Lung (tissue), 12 donors: Measurements from ENCODE around the gene PRX. TPM values are rescaled to one million over a fixed set of nuclear protein-coding genes. Genes with fewer than 3 reads are reported as not detected.

Experiments
- ATAC-seq: fragments of 200-7000 bp; cut with Tn5 transposase; one replicate; pipeline ENCODE4 v1.9.1; 2020; ENCODE audit warnings: moderate number of reproducible peaks; ENCODE audit not compliant: insufficient read depth, low FRiP score
- DNase-seq, 3 donors: peaks; one replicate each; pipeline ENCODE4 v3.0.0-alpha.2; 2013 to 2017
- H3K27ac ChIP-seq, 2 donors: one replicate each; pipeline ENCODE4 v1.5.1; 2013; ENCODE audit warnings: mild to moderate bottlenecking in 2 of 2, moderate library complexity in 2 of 2, control low read depth in 1 of 2, inconsistent platforms in 1 of 2, low read depth in 1 of 2, low read length in 1 of 2
- H3K27me3 ChIP-seq, 3 donors: one replicate each; pipeline ENCODE4 v1.5.1; 2013; ENCODE audit warnings: low read length in 2 of 3; ENCODE audit not compliant: control insufficient read depth in 3 of 3, insufficient read depth in 3 of 3
- H3K36me3 ChIP-seq, 4 donors: one replicate each; pipeline ENCODE4 v1.5.1; 2013; ENCODE audit warnings: low read length in 4 of 4, mild to moderate bottlenecking in 1 of 4, moderate library complexity in 1 of 4; ENCODE audit not compliant: control insufficient read depth in 4 of 4, insufficient read depth in 4 of 4
- H3K4me1 ChIP-seq, 5 donors: one replicate each; pipeline ENCODE4 v1.5.1; 2013; ENCODE audit warnings: low read length in 5 of 5, mild to moderate bottlenecking in 2 of 5, moderate library complexity in 1 of 5; ENCODE audit not compliant: control insufficient read depth in 5 of 5, insufficient read depth in 5 of 5
- H3K4me3 ChIP-seq: one replicate; pipeline ENCODE4 v1.5.1; 2013; ENCODE audit warnings: mild to moderate bottlenecking, control low read depth, moderate library complexity
- H3K9ac ChIP-seq, 2 donors: one replicate each; pipeline ENCODE4 v1.5.1; 2013; ENCODE audit warnings: low read length in 2 of 2, control low read depth in 1 of 2; ENCODE audit not compliant: insufficient read depth in 1 of 2
- H3K9me3 ChIP-seq, 4 donors: one replicate each; pipeline ENCODE4 v1.5.1; 2013; ENCODE audit warnings: low read length in 3 of 4, mild to moderate bottlenecking in 1 of 4, moderate library complexity in 1 of 4; ENCODE audit not compliant: control insufficient read depth in 4 of 4, insufficient read depth in 3 of 4
- CTCF ChIP-seq: IDR thresholded peaks from 2 replicates; pipeline ENCODE4 v1.5.1; 2012; ENCODE audit warnings: mild to moderate bottlenecking; ENCODE audit errors: control extremely low read depth, extremely low read depth
- WGBS, 2 donors: extraction: QIAGEN DNeasy Blood & Tissue Kit; methylation state at CpG; one replicate each; pipeline ENCODE4 v1.1.7; 2013; 5-methylcytosine and 5-hydroxymethylcytosine counted together
- polyA plus RNA-seq, 2 donors: library from polyadenylated mRNA; stranded (reverse); fragments of 200-250 nt; gene quantifications; one replicate each; pipeline ENCODE4 v1.2.1, GENCODE V29; 2013
- total RNA-seq, 2 donors: library from RNA; depleted of rRNA in 1 of 2; stranded (reverse); fragments of >200 nt in 1 of 2; gene quantifications; one replicate each; pipeline ENCODE4 v1.2.1, GENCODE V29; 2014 to 2021
- donor health status: control.
- donor health status: control.
- donor health status: Bipolar disorder and iron deficiency.
- donor health status: healthy.
- donor health status: DM: yes; HTN: yes; CAD: no.

The PRX gene
- total and polyA plus RNA-seq, 4 donors = 16.9 to 43.8 (median 27.9) TPM

- WGBS, 2 donors = 88 to 92% methylated on average over 5 of the region's 5 CpGs
- H3K27ac ChIP-seq = peak overlapping the region in 1 of 2 donors; percentile 70
- no peak for DNase-seq
- no peak for TF ChIP-seq CTCF
- no peaks in the 10 kb centered on the region for H3K9me3 ChIP-seq
- H3K36me3 ChIP-seq = peaks cover 5 to 11% (median 9%) of the 10 kb centered on the region in 4 donors
- ATAC-seq = no peak
- peaks cover 2 to 25% (median 5%) of the 10 kb centered on the region in 5 donors for H3K4me1 ChIP-seq
- no peak overlapping the region for H3K4me3 ChIP-seq
- no peaks in the 10 kb centered on the region for H3K27me3 ChIP-seq
- H3K9ac ChIP-seq = no peak overlapping the region
These were observed 6.6 kb upstream of the PRX start for GRCh38 chr19:40419780-40420179.

- WGBS, 2 donors = 66 to 81% methylated on average over 5 of the region's 5 CpGs
- H3K27ac ChIP-seq = peak overlapping the region in 1 of 2 donors; percentile 70
These were observed 6.0 kb upstream of the PRX start for GRCh38 chr19:40419066-40419612.

GRCh38 chr19:40418040-40418439 is 4.9 kb upstream of the PRX start:
- H3K4me3 ChIP-seq = no peak overlapping the region
- H3K27ac ChIP-seq = peak overlapping the region; percentile 74 to 87
- WGBS, 2 donors = 75 to 78% methylated on average over 3 of the region's 3 CpGs
- no peak for ATAC-seq
- H3K27me3 ChIP-seq = no peaks in the 10 kb centered on the region
- TF ChIP-seq CTCF = no peak
- H3K36me3 ChIP-seq = peaks cover 5 to 8% (median 7%) of the 10 kb centered on the region in 4 donors
- peaks cover 2 to 33% (median 9%) of the 10 kb centered on the region in 5 donors for H3K4me1 ChIP-seq
- H3K9ac ChIP-seq = no peak overlapping the region
- H3K9me3 ChIP-seq = no peaks in the 10 kb centered on the region
- DNase-seq = no peak

More at GRCh38 chr19:40419066-40419612, 6.0 kb upstream of the PRX start:
- ATAC-seq (no peak), DNase-seq (no peak)
- Histone ChIP-seq H3K36me3 (peaks cover 5 to 11% (median 9%) of the 10 kb centered on the region in 4 donors), H3K9ac (no peak overlapping the region), H3K4me1 (peaks cover 2 to 26% (median 5%) of the 10 kb centered on the region in 5 donors), H3K4me3 (no peak overlapping the region), H3K9me3 (no peaks in the 10 kb centered on the region), H3K27me3 (no peaks in the 10 kb centered on the region)
- TF ChIP-seq CTCF = no peak

DNA sequence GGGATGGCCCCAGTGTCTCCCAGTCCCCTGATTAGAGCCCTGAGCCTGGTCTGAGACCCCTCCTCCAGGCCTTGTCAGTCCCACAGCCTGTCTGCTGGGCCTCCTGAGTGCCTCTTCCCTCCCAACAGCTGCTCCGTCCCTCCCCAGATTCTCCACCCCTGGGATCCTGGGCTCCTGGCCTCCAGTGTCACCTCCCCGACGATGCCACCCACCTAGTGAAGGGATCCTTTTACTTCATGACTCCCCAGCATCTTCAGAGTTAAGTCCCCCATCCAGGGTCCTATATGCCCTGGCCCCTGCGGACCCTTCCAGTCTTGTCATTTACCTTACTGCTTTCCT is 4.4 kb upstream of the PRX start:
- peak overlapping the region; percentile 74 to 87 for H3K27ac ChIP-seq
- H3K9ac ChIP-seq = no peak overlapping the region
- no peak for DNase-seq
- no peak for ATAC-seq
- H3K9me3 ChIP-seq = no peaks in the 10 kb centered on the region
- no peak for TF ChIP-seq CTCF
- H3K4me3 ChIP-seq = no peak overlapping the region
- peaks cover 2 to 4% (median 3%) of the 10 kb centered on the region in 4 donors for H3K36me3 ChIP-seq
- H3K4me1 ChIP-seq = peaks cover 2 to 33% (median 9%) of the 10 kb centered on the region in 5 donors
- WGBS, 2 donors = 60 to 67% methylated on average over 4 of the region's 4 CpGs
- no peaks in the 10 kb centered on the region for H3K27me3 ChIP-seq
